Inferior parietal cortex (tissue), 1 donor: ENCODE results near the gene KLC1.
A peak's percentile ranks its signal among the peaks of the same experiment; 100 is the strongest.
"Not testable (repeated sequence)": the region's sequence is repeated elsewhere in the genome, so short reads cannot be mapped to it uniquely, and the experiment has no call there.

Source experiments
- DNase-seq: peaks from one replicate; pipeline ENCODE4 v3.0.0-alpha.2; 2016; ENCODE audit errors: extremely low spot score

The KLC1 gene

GRCh38 chr14:103628684-103629502, at the start of gene KLC1:
Gene KLC1 (plus strand): TSS chr14:103629211. CDS start chr14:103654565, 25,354 bp downstream.
- DNase-seq, result peak; percentile 73

- DNase-seq, result no peak
Measured at GRCh38 chr14:103581206-103581605, 47.8 kb upstream of the KLC1 start.

GRCh38 chr14:103581954-103582703, 46.9 kb upstream of the KLC1 start:
- DNase-seq, result no peak

- no peak for DNase-seq
Measured at GRCh38 chr14:103584326-103584915, 44.6 kb upstream of the KLC1 start.

- DNase-seq, result no peak
Measured at GRCh38 chr14:103593577-103593976, 35.4 kb upstream of the KLC1 start.

GRCh38 chr14:103594265-103594664, 34.7 kb upstream of the KLC1 start:
- peak; percentile 82 for DNase-seq

GRCh38 chr14:103597623-103598377, 31.2 kb upstream of the KLC1 start:
- DNase-seq, result peak; percentile 49

- DNase-seq, result no peak
Measured at GRCh38 chr14:103600503-103600902, 28.5 kb upstream of the KLC1 start.

- no peak for DNase-seq
Measured at GRCh38 chr14:103604620-103605019, 24.4 kb upstream of the KLC1 start.

- DNase-seq, result peak; percentile 79
Measured at GRCh38 chr14:103606963-103607668, 21.9 kb upstream of the KLC1 start.

GRCh38 chr14:103607822-103608221, 21.2 kb upstream of the KLC1 start:
- no peak for DNase-seq

GRCh38 chr14:103609081-103609480, 19.9 kb upstream of the KLC1 start:
- DNase-seq, result not testable (repeated sequence)

GRCh38 chr14:103611215-103611614, 17.8 kb upstream of the KLC1 start:
- DNase-seq, result no peak

GRCh38 chr14:103613517-103613916, 15.5 kb upstream of the KLC1 start:
- no peak for DNase-seq

- no peak for DNase-seq
Measured at GRCh38 chr14:103616635-103617300, 12.2 kb upstream of the KLC1 start.

GRCh38 chr14:103619057-103619456, 10.0 kb upstream of the KLC1 start:
- DNase-seq, result no peak

GRCh38 chr14:103621860-103622259, 7.2 kb upstream of the KLC1 start:
- DNase-seq, result no peak

GRCh38 chr14:103623308-103623707, 5.7 kb upstream of the KLC1 start:
- DNase-seq, result no peak

GRCh38 chr14:103623883-103624482, 5.0 kb upstream of the KLC1 start:
- no peak for DNase-seq

GRCh38 chr14:103624860-103625259, 4.2 kb upstream of the KLC1 start:
- no peak for DNase-seq
